Ovary (tissue), 3 donors: ENCODE data around the gene INTU.

Source experiments
- CTCF ChIP-seq, 3 donors: fragments of 450-650 bp in 2 of 3; fragments of 200-600 bp in 1 of 3; IDR thresholded peaks; one replicate each; pipeline versions ENCODE4 v1.5.1 to v1.8.0; 2016 to 2022; ENCODE audit warnings: antibody characterized with exemption in 3 of 3, mild to moderate bottlenecking in 1 of 3
- EP300 ChIP-seq: sonication (generic); formaldehyde crosslinking; IDR thresholded peaks from one replicate; pipeline ENCODE4 v1.6.1; 2017; ENCODE audit warnings: antibody characterized with exemption
- donor health status: DM: no; HTN: no; CAD: no.

GRCh38 chr4:127772769-127773671, 140.3 kb downstream of the INTU start:
- TF ChIP-seq EP300 (no peak), CTCF (IDR thresholded peaks at IDR 0.05) (no peak)
